ENCODE data around the gene C1QTNF6.

Gene C1QTNF6

GRCh38 chr22:37137131-37137530 is 50.9 kb downstream of the C1QTNF6 start:
- H3K27ac ChIP-seq (replicated peaks) = no peak overlapping the region
- no peak for DNase-seq (ENCODE audit: low read depth in 1 of 2, low spot score in 1 of 2)
- H3K27me3 ChIP-seq (ENCODE audit: insufficient read depth, poor library complexity, severe bottlenecking) = no peaks in the 10 kb centered on the region
- TF ChIP-seq SPI1 (IDR thresholded peaks at IDR 0.05; ENCODE audit: borderline replicate concordance, low read depth) (no peak), POLR2AphosphoS5 (IDR thresholded peaks at IDR 0.05; ENCODE audit: low read depth) (no peak), REST (IDR thresholded peaks at IDR 0.05; ENCODE audit: insufficient replicate concordance, low read depth) (no peak), GABPA (IDR thresholded peaks at IDR 0.05; ENCODE audit: low read depth) (no peak), CTCF (IDR thresholded peaks at IDR 0.05; ENCODE audit: insufficient read depth, low read length) (no peak)
- H3K4me3 ChIP-seq (replicated peaks; ENCODE audit: insufficient read depth, low read length) = no peak overlapping the region

GRCh38 chr22:37135023-37135422 is 53.0 kb downstream of the C1QTNF6 start:
- Histone ChIP-seq H3K4me3 (replicated peaks; ENCODE audit: insufficient read depth, low read length) (no peak overlapping the region), H3K27me3 (ENCODE audit: insufficient read depth, poor library complexity, severe bottlenecking) (no peaks in the 10 kb centered on the region), H3K27ac (replicated peaks) (no peak overlapping the region)
- no peak for DNase-seq (ENCODE audit: low read depth in 1 of 2, low spot score in 1 of 2)
- TF ChIP-seq REST (IDR thresholded peaks at IDR 0.05; ENCODE audit: insufficient replicate concordance, low read depth) = no peak

- no peak for DNase-seq (ENCODE audit: low read depth in 1 of 2, low spot score in 1 of 2)
- no peak for TF ChIP-seq CTCF (IDR thresholded peaks at IDR 0.05; ENCODE audit: insufficient read depth, low read length)
- no peak for TF ChIP-seq SPI1 (IDR thresholded peaks at IDR 0.05; ENCODE audit: borderline replicate concordance, low read depth)
- no peak for TF ChIP-seq GABPA (IDR thresholded peaks at IDR 0.05; ENCODE audit: low read depth)
- no peak for TF ChIP-seq POLR2AphosphoS5 (IDR thresholded peaks at IDR 0.05; ENCODE audit: low read depth)
- TF ChIP-seq REST (IDR thresholded peaks at IDR 0.05; ENCODE audit: insufficient replicate concordance, low read depth) = no peak
- no peaks in the 10 kb centered on the region for H3K27me3 ChIP-seq (ENCODE audit: insufficient read depth, poor library complexity, severe bottlenecking)
- no peak overlapping the region for H3K4me3 ChIP-seq (replicated peaks; ENCODE audit: insufficient read depth, low read length)
- H3K27ac ChIP-seq (replicated peaks) = no peak overlapping the region
Observed at GRCh38 chr22:37133304-37134018, 54.6 kb downstream of the C1QTNF6 start.
